GM23338 (cell line): ENCODE data around the gene NPDC1. TPM values are rescaled to one million over a fixed set of nuclear protein-coding genes. Genes with fewer than 3 reads are reported as not detected.
A peak's percentile ranks its signal among the peaks of the same experiment; 100 is the strongest.

Experiments used
- ATAC-seq: fragments of 200-7000 bp; cut with Tn5 transposase; 3 replicates; pipeline ENCODE4 v1.9.1; 2020
- DNase-seq: peaks from one replicate; pipeline ENCODE4 v3.0.0-alpha.2; 2015; ENCODE audit warnings: low spot score
- H2AFZ ChIP-seq: fragments of 200-600 bp; sonication (generic); 2 replicates; pipeline ENCODE4 v1.8.0; 2016; ENCODE audit warnings: antibody characterized with exemption, mild to moderate bottlenecking, moderate library complexity
- H3F3A ChIP-seq: fragments of 200-600 bp; sonication (generic); replicated peaks from 2 replicates; pipeline ENCODE4 v1.8.0; 2017; ENCODE audit warnings: antibody characterized with exemption, mixed run types, low read depth
- H3K27ac ChIP-seq: fragments of 200-600 bp; sonication (generic); 2 replicates; pipeline ENCODE4 v1.6.1; 2016; ENCODE audit warnings: low read depth
- H3K27me3 ChIP-seq: fragments of 200-600 bp; sonication (generic); 2 replicates; pipeline ENCODE4 v1.8.0; 2016; ENCODE audit warnings: mild to moderate bottlenecking, mixed run types, moderate library complexity; ENCODE audit not compliant: insufficient read depth
- H3K36me3 ChIP-seq: fragments of 200-600 bp; sonication (generic); 2 replicates; pipeline ENCODE4 v1.8.0; 2016; ENCODE audit warnings: mild to moderate bottlenecking; ENCODE audit not compliant: insufficient read depth
- H3K4me1 ChIP-seq: fragments of 200-600 bp; sonication (generic); 2 replicates; pipeline ENCODE4 v1.8.0; 2016; ENCODE audit warnings: mild to moderate bottlenecking, moderate library complexity; ENCODE audit not compliant: insufficient read depth
- H3K4me2 ChIP-seq: fragments of 200-600 bp; sonication (generic); 2 replicates; pipeline ENCODE4 v1.7.1; 2017; ENCODE audit warnings: mixed run types
- H3K4me3 ChIP-seq: fragments of 200-600 bp; sonication (generic); 2 replicates; pipeline ENCODE4 v1.6.1; 2016; ENCODE audit warnings: mixed run types
- H3K79me2 ChIP-seq: fragments of 200-600 bp; sonication (generic); replicated peaks from 2 replicates; pipeline ENCODE4 v1.8.0; 2017; ENCODE audit warnings: mild to moderate bottlenecking; ENCODE audit not compliant: insufficient read depth
- H3K9me2 ChIP-seq: fragments of 200-600 bp; sonication (generic); 2 replicates; pipeline ENCODE4 v1.8.0; 2017; ENCODE audit not compliant: insufficient read depth
- H4K20me1 ChIP-seq: fragments of 200-600 bp; sonication (generic); replicated peaks from 2 replicates; pipeline ENCODE4 v1.8.0; 2017; ENCODE audit warnings: mild to moderate bottlenecking; ENCODE audit not compliant: insufficient read depth
- H3K27ac Mint-ChIP-seq: 2 replicates; pipeline ENCODE4 v1.8.0; 2020; ENCODE audit warnings: inconsistent platforms, mild to moderate bottlenecking, moderate library complexity, mixed read lengths
- H3K27me3 Mint-ChIP-seq: 3 replicates; pipeline ENCODE4 v1.8.0; 2022; ENCODE audit warnings: low read depth, mild to moderate bottlenecking, moderate library complexity, mixed read lengths, inconsistent platforms; ENCODE audit not compliant: insufficient read depth, poor library complexity
- H3K36me3 Mint-ChIP-seq: 3 replicates; pipeline ENCODE4 v1.8.0; 2021; ENCODE audit warnings: low read depth, mild to moderate bottlenecking, inconsistent platforms, moderate library complexity, mixed read lengths
- H3K4me1 Mint-ChIP-seq: 3 replicates; pipeline ENCODE4 v1.8.0; 2020; ENCODE audit warnings: mild to moderate bottlenecking, inconsistent platforms, mixed read lengths
- H3K4me3 Mint-ChIP-seq: 3 replicates; pipeline ENCODE4 v1.8.0; 2021; ENCODE audit warnings: moderate library complexity, mild to moderate bottlenecking, inconsistent platforms, mixed read lengths
- H3K9me3 Mint-ChIP-seq: 3 replicates; pipeline ENCODE4 v1.8.0; 2020; ENCODE audit warnings: moderate library complexity, mild to moderate bottlenecking, inconsistent platforms, mixed read lengths
- CREB1 ChIP-seq: fragments of 250-450 bp; sonication (Bioruptor Pico); IDR thresholded peaks from 2 replicates; pipeline ENCODE4 v1.5.0; 2020; ENCODE audit warnings: low read depth, mild to moderate bottlenecking, moderate library complexity
- EZH2 ChIP-seq: fragments of 200-600 bp; sonication (generic); IDR thresholded peaks from one replicate; pipeline ENCODE4 v1.8.0; 2017; ENCODE audit warnings: antibody characterized with exemption, mild to moderate bottlenecking, low read depth; ENCODE audit not compliant: unreplicated experiment
- EZH2phosphoT487 ChIP-seq: fragments of 200-600 bp; sonication (generic); IDR thresholded peaks from one replicate; pipeline ENCODE4 v1.8.1; 2018; ENCODE audit warnings: antibody characterized with exemption; ENCODE audit not compliant: unreplicated experiment
- POLR2AphosphoS5 ChIP-seq: IDR thresholded peaks from 2 replicates; pipeline ENCODE4 v1.6.1; 2016; ENCODE audit warnings: antibody characterized with exemption, low read depth
- REST ChIP-seq: IDR thresholded peaks from one replicate; pipeline ENCODE4 v1.6.1; 2018; ENCODE audit warnings: antibody characterized with exemption; ENCODE audit not compliant: unreplicated experiment
- STAT1 ChIP-seq: IDR thresholded peaks from one replicate; pipeline ENCODE4 v1.6.1; 2016; ENCODE audit warnings: antibody characterized with exemption; ENCODE audit not compliant: unreplicated experiment
- ZNF114 ChIP-seq: fragments of 250-450 bp; sonication (Bioruptor Pico); IDR thresholded peaks from 2 replicates; pipeline ENCODE4 v1.5.0; 2020; ENCODE audit warnings: mild to moderate bottlenecking, moderate library complexity
- ZNF331 ChIP-seq: fragments of 250-450 bp; sonication (Bioruptor Pico); IDR thresholded peaks from 2 replicates; pipeline ENCODE4 v1.5.0; 2020; ENCODE audit warnings: low read depth, mild to moderate bottlenecking, moderate library complexity
- polyA plus RNA-seq: library from polyadenylated mRNA; unstranded; fragments of >200 nt; fragmentation: Nextera tagmentation; extraction: Ambion mirVana; gene quantifications from 2 replicates; pipeline ENCODE4 v1.2.1, GENCODE V29; 2016
- total RNA-seq: library from RNA; depleted of rRNA; stranded (reverse); fragments of >200 nt; shearing (Covaris generic); gene quantifications from 2 replicates; pipeline ENCODE4 v1.2.3, GENCODE V29; 2014
- TF ChIP-seq, protein P1 (sequence below), 2 experiments: fragments of 200-600 bp in 1 of 2; sonication (generic) in 1 of 2; conservative IDR thresholded peaks; 2 replicates each; pipeline versions ENCODE4 v1.5.1 to v1.6.1; 2016 to 2017; ENCODE audit warnings: antibody characterized with exemption in 2 of 2, low read depth in 2 of 2, mild to moderate bottlenecking in 2 of 2, moderate library complexity in 1 of 2
- TF ChIP-seq, protein P2 (sequence below): fragments of 250-450 bp; sonication (Bioruptor Pico); IDR thresholded peaks from 2 replicates; pipeline ENCODE4 v1.5.0; 2020; ENCODE audit warnings: mild to moderate bottlenecking, moderate library complexity

Gene NPDC1
- total and polyA plus RNA-seq, 2 experiments from 2014 or later, result 34.3 to 35.5 TPM

GRCh38 chr9:137069508-137070091 lies 23.6 kb upstream of the NPDC1 start (continued):
- TF ChIP-seq, protein P1, sequence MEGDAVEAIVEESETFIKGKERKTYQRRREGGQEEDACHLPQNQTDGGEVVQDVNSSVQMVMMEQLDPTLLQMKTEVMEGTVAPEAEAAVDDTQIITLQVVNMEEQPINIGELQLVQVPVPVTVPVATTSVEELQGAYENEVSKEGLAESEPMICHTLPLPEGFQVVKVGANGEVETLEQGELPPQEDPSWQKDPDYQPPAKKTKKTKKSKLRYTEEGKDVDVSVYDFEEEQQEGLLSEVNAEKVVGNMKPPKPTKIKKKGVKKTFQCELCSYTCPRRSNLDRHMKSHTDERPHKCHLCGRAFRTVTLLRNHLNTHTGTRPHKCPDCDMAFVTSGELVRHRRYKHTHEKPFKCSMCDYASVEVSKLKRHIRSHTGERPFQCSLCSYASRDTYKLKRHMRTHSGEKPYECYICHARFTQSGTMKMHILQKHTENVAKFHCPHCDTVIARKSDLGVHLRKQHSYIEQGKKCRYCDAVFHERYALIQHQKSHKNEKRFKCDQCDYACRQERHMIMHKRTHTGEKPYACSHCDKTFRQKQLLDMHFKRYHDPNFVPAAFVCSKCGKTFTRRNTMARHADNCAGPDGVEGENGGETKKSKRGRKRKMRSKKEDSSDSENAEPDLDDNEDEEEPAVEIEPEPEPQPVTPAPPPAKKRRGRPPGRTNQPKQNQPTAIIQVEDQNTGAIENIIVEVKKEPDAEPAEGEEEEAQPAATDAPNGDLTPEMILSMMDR (conservative IDR thresholded peaks at IDR 0.05; ENCODE audit: low read depth in 2 of 2), result no peak
- TF ChIP-seq ZNF331 (CRISPR knock-in tag) (no peak), EZH2phosphoT487 (no peak), CREB1 (CRISPR knock-in tag) (no peak), EZH2 (no peak), POLR2AphosphoS5 (no peak), STAT1 (no peak), REST (no peak)

DNA sequence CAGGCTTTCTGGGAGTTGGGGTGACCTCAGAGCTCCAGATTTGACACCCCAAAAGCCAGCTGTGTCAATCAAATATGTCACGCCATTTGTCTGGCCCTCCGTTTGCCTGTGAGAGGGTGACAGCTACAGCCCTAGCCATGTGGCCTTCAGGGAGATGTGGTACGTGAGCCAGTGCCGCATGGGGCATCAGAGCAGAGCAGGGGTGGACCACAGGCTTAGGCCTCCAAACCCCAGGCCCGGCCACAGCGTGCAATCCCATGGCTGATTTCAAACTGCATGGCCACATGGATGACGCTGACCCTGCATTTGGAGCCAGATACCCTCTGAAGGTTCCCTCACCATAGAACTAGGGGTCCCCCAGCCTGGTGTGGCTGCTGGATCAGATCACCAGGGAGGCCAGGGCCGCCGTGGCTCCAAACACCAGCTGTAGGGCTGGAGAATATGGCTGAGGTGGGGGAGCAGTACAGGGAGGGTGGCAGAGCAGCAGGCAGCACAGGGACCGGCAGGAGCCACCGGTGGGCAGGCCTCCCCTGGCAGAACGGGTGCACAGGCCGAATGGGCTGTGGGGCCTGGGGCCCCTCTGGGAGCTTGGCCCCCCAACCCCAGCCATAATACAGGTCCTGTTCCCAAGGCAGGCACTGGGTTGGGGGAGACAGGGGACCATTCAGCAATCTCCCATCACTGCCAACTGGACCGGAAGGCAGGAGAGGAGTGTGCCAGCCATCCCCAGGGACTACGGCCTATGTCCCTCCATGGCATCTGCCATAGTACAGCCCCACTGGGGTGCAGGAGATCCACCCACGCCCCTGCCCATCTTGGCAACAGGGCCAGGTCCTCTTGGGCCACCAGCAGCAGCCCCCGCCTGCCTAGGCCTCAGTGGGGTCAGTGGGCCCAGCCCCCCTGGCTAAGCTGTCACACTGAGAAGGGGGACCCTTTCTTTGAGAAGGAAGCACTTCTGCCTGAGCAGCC lies 22.8 kb upstream of the NPDC1 start:
- Histone ChIP-seq H3K79me2 (peaks cover 10% of the 10 kb centered on the region; the same call in 1 of the 2 replicates), H3K4me2 (peak overlapping the region; percentile 85), H2AFZ (no peak overlapping the region), H3K27me3 (0 out of 2 replicates have a peak, but pooled peaks cover 8% of the 10 kb centered on the region), H3K9me2 (no peaks in the 10 kb centered on the region), H4K20me1 (peaks cover 11% of the 10 kb centered on the region; the same call in 1 of the 2 replicates), H3K4me1 (peaks cover 18% of the 10 kb centered on the region; the same call in 1 of the 2 replicates), H3K4me3 (peak overlapping the region; percentile 71), H3K27ac (no peak overlapping the region), H3F3A (peaks cover 15% of the 10 kb centered on the region; the same call in 1 of the 2 replicates), H3K36me3 (no peaks in the 10 kb centered on the region; the same call in 1 of the 2 replicates)
- Mint-ChIP-seq H3K36me3 (no peaks in the 10 kb centered on the region; the same call in 1 of the 3 replicates), H3K27ac (no peak overlapping the region), H3K9me3 (no peaks in the 10 kb centered on the region; the same call in 2 of the 3 replicates), H3K27me3 (peaks cover 10% of the 10 kb centered on the region), H3K4me3 (peak overlapping the region; percentile 66), H3K4me1 (peaks cover 19% of the 10 kb centered on the region)
- TF ChIP-seq ZNF114 (CRISPR knock-in tag) (no peak), ZNF331 (CRISPR knock-in tag) (no peak), POLR2AphosphoS5 (no peak), EZH2phosphoT487 (no peak)
- TF ChIP-seq, protein P2, sequence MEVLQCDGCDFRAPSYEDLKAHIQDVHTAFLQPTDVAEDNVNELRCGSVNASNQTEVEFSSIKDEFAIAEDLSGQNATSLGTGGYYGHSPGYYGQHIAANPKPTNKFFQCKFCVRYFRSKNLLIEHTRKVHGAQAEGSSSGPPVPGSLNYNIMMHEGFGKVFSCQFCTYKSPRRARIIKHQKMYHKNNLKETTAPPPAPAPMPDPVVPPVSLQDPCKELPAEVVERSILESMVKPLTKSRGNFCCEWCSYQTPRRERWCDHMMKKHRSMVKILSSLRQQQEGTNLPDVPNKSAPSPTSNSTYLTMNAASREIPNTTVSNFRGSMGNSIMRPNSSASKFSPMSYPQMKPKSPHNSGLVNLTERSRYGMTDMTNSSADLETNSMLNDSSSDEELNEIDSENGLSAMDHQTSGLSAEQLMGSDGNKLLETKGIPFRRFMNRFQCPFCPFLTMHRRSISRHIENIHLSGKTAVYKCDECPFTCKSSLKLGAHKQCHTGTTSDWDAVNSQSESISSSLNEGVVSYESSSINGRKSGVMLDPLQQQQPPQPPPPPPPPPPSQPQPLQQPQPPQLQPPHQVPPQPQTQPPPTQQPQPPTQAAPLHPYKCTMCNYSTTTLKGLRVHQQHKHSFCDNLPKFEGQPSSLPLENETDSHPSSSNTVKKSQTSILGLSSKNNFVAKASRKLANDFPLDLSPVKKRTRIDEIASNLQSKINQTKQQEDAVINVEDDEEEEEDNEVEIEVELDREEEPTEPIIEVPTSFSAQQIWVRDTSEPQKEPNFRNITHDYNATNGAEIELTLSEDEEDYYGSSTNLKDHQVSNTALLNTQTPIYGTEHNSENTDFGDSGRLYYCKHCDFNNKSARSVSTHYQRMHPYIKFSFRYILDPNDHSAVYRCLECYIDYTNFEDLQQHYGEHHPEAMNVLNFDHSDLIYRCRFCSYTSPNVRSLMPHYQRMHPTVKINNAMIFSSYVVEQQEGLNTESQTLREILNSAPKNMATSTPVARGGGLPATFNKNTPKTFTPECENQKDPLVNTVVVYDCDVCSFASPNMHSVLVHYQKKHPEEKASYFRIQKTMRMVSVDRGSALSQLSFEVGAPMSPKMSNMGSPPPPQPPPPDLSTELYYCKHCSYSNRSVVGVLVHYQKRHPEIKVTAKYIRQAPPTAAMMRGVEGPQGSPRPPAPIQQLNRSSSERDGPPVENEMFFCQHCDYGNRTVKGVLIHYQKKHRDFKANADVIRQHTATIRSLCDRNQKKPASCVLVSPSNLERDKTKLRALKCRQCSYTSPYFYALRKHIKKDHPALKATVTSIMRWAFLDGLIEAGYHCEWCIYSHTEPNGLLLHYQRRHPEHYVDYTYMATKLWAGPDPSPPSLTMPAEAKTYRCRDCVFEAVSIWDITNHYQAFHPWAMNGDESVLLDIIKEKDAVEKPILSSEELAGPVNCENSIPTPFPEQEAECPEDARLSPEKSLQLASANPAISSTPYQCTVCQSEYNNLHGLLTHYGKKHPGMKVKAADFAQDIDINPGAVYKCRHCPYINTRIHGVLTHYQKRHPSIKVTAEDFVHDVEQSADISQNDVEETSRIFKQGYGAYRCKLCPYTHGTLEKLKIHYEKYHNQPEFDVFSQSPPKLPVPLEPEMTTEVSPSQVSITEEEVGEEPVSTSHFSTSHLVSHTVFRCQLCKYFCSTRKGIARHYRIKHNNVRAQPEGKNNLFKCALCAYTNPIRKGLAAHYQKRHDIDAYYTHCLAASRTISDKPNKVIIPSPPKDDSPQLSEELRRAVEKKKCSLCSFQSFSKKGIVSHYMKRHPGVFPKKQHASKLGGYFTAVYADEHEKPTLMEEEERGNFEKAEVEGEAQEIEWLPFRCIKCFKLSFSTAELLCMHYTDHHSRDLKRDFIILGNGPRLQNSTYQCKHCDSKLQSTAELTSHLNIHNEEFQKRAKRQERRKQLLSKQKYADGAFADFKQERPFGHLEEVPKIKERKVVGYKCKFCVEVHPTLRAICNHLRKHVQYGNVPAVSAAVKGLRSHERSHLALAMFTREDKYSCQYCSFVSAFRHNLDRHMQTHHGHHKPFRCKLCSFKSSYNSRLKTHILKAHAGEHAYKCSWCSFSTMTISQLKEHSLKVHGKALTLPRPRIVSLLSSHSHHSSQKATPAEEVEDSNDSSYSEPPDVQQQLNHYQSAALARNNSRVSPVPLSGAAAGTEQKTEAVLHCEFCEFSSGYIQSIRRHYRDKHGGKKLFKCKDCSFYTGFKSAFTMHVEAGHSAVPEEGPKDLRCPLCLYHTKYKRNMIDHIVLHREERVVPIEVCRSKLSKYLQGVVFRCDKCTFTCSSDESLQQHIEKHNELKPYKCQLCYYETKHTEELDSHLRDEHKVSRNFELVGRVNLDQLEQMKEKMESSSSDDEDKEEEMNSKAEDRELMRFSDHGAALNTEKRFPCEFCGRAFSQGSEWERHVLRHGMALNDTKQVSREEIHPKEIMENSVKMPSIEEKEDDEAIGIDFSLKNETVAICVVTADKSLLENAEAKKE (CRISPR knock-in tag), result no peak
- ATAC-seq, result no peak
- no peak for DNase-seq
